ENCODE measurements around the gene C5orf46. TPM values are rescaled to one million over a fixed set of nuclear protein-coding genes. Genes with fewer than 3 reads are reported as not detected.
A peak's percentile ranks its signal among the peaks of the same experiment; 100 is the strongest.

The C5orf46 gene
- total and polyA plus RNA-seq, 2 experiments from 2014 or later = 0.40 TPM; not detected in 1

- Histone ChIP-seq H3K9me2 (ENCODE audit: insufficient read depth) (no peaks in the 10 kb centered on the region), H2AFZ (no peak overlapping the region), H3K4me2 (no peak overlapping the region), H3K27me3 (ENCODE audit: insufficient read depth) (no peaks in the 10 kb centered on the region), H3K27ac (ENCODE audit: low read depth) (no peak overlapping the region), H3K36me3 (ENCODE audit: insufficient read depth) (0 out of 2 replicates have a peak, but pooled peaks cover 5% of the 10 kb centered on the region), H3F3A (replicated peaks; ENCODE audit: low read depth) (no peaks in the 10 kb centered on the region), H3K79me2 (replicated peaks; ENCODE audit: insufficient read depth) (no peaks in the 10 kb centered on the region), H3K4me3 (no peak overlapping the region), H3K4me1 (ENCODE audit: insufficient read depth) (peaks cover 5% of the 10 kb centered on the region), H4K20me1 (replicated peaks; ENCODE audit: insufficient read depth) (no peaks in the 10 kb centered on the region)
- Mint-ChIP-seq H3K4me1 (peaks cover 15% of the 10 kb centered on the region), H3K27me3 (ENCODE audit: insufficient read depth, low read depth, poor library complexity) (peaks cover 1% of the 10 kb centered on the region), H3K27ac (no peak overlapping the region), H3K9me3 (no peaks in the 10 kb centered on the region), H3K4me3 (no peak overlapping the region), H3K36me3 (ENCODE audit: low read depth) (no peaks in the 10 kb centered on the region; the same call in 2 of the 3 replicates)
- TF ChIP-seq JUNB (IDR thresholded peaks at IDR 0.05; ENCODE audit: unreplicated experiment) (no peak), ETS1 (IDR thresholded peaks at IDR 0.05) (no peak), REST (IDR thresholded peaks at IDR 0.05; ENCODE audit: unreplicated experiment) (no peak), STAT1 (IDR thresholded peaks at IDR 0.05; ENCODE audit: unreplicated experiment) (no peak), CREB1 (CRISPR knock-in tag; IDR thresholded peaks at IDR 0.05; ENCODE audit: low read depth) (no peak), CTCF (conservative IDR thresholded peaks at IDR 0.05; ENCODE audit: low read depth in 2 of 2) (peak; percentile 71 to 93), ZNF114 (CRISPR knock-in tag; IDR thresholded peaks at IDR 0.05) (no peak)
- peak; percentile 54 for ATAC-seq
- DNase-seq (ENCODE audit: low spot score) = peak; percentile 63
These were observed 19.2 kb downstream of the C5orf46 start for GRCh38 chr5:147887026-147887627.

Data from GM23338 (cell line).